Heart right ventricle (tissue), 16 donors: Measurements from ENCODE around the gene CCR6. TPM values are rescaled to one million over a fixed set of nuclear protein-coding genes. Genes with fewer than 3 reads are reported as not detected.

Source experiments
- ATAC-seq, 8 donors: fragments of 200-7000 bp; cut with Tn5 transposase; one replicate each; pipeline ENCODE4 v1.9.1; 2020; ENCODE audit warnings: mild to moderate bottlenecking in 8 of 8, moderate library complexity in 8 of 8, moderate number of reproducible peaks in 1 of 8
- DNase-seq, 2 donors: peaks; one replicate each; pipeline ENCODE4 v3.0.0-alpha.2; 2020
- H3K27ac ChIP-seq, 10 donors: fragments of 200-600 bp; sonication (generic) in 2 of 10; one replicate each; pipeline versions ENCODE4 v1.5.0 to v1.8.0; 2020 to 2022; ENCODE audit warnings: mild to moderate bottlenecking in 3 of 10
- H3K27me3 ChIP-seq, 7 donors: fragments of 200-600 bp; one replicate each; pipeline ENCODE4 v1.8.0; 2021 to 2022; ENCODE audit warnings: mild to moderate bottlenecking in 2 of 7
- H3K36me3 ChIP-seq, 9 donors: fragments of 200-600 bp; sonication (generic) in 1 of 9; one replicate each; pipeline versions ENCODE4 v1.5.0 to v1.8.0; 2020 to 2022; ENCODE audit warnings: mild to moderate bottlenecking in 2 of 9
- H3K4me1 ChIP-seq, 9 donors: fragments of 200-600 bp; sonication (generic) in 1 of 9; one replicate each; pipeline versions ENCODE4 v1.5.0 to v1.8.0; 2020 to 2022; ENCODE audit warnings: mild to moderate bottlenecking in 4 of 9
- H3K4me3 ChIP-seq, 10 donors: fragments of 200-600 bp; sonication (generic) in 2 of 10; one replicate each; pipeline versions ENCODE4 v1.5.0 to v1.8.0; 2020 to 2022; ENCODE audit warnings: mild to moderate bottlenecking in 7 of 10, moderate library complexity in 2 of 10
- H3K9me3 ChIP-seq, 11 donors: fragments of 200-600 bp in 10 of 11; sonication (generic) in 2 of 11; one replicate each; pipeline versions ENCODE4 v1.5.0 to v1.8.0; 2013 to 2022; ENCODE audit warnings: mild to moderate bottlenecking in 2 of 11, control low read depth in 1 of 11, moderate library complexity in 1 of 11
- WGBS, 2 donors: extraction: QIAGEN DNeasy Blood & Tissue Kit; methylation state at CpG; one replicate each; pipeline ENCODE4 v1.1.7; 2013; ENCODE audit warnings: inconsistent platforms in 1 of 2; 5-methylcytosine and 5-hydroxymethylcytosine counted together
- intact Hi-C, 10 donors: fragments of 100-400 bp; cut with DNase I; formaldehyde crosslinking; loops; one replicate each; pipeline versions ENCODE4 v1.11.1 to v1.14.2; 2022
- polyA plus RNA-seq, 2 donors: library from polyadenylated mRNA; stranded (reverse); fragments of 200-250 nt; gene quantifications; one replicate each; pipeline ENCODE4 v1.2.3, GENCODE V29; 2013
- total RNA-seq, 10 donors: library from RNA; stranded (reverse); fragmentation: NEBNext Ultra II Directional in 3 of 10; extraction: Animal tissue kit (Norgen Biotek cat#: 25700) in 3 of 10; gene quantifications; one replicate each; pipeline versions ENCODE4 v1.2.1 to v1.2.4, GENCODE V29; 2021 to 2023
- TF ChIP-seq, protein P1 (sequence below), 9 donors: fragments of 200-600 bp; sonication (generic) in 2 of 9; IDR thresholded peaks; one replicate each; pipeline versions ENCODE4 v1.5.0 to v1.8.0; 2021 to 2022; ENCODE audit warnings: antibody characterized with exemption in 9 of 9, mild to moderate bottlenecking in 5 of 9, moderate library complexity in 1 of 9
- donor health status: Arrhythmogenic right ventricular cardiomyopathy.
- donor health status: ischemic (EF 13 %, LVEDD 7.1; RV severe dilation, severe dysfunction).
- donor health status: healthy with polysubstance abuse.
- donor health status: DM: no; HTN: yes; CAD: no.
- donor health status: DM: no; HTN: no; CAD: no.
- donor health status: ischemic (EF 25% LVEDD 6.9; RV normal size, moderate dysfunction).
- donor health status: ischemic (EF 25% LVEDD 5.7; RV mildly dilated, moderate dysfunction).
- donor health status: healthy.
- donor health status: DM: yes; HTN: yes; CAD: no.
- donor health status: Ischemic cardiomyopathy.
- donor health status: ischemic (EF 35%, LVEDD 5.7; RV mildly dilated, moderate dysfunction).
- donor health status: nonischemic (EF 11% LVEDD 7.7; RV severe dilation, severe dysfunction).
- donor health status: DM: yes; HTN: yes; CAD: no.
- donor health status: PGD.
- donor health status: ischemic (EF 29% LVEDD 5.4; RV normal size, mild dysfunction).
- donor health status: nonischemic (EF 23%, LVEDD 6.1; RV moderate dilation, normal function).

CCR6 gene
- total and polyA plus RNA-seq, 12 donors = 0.13 to 0.37 (median 0.16) TPM; not detected in 9

DNA sequence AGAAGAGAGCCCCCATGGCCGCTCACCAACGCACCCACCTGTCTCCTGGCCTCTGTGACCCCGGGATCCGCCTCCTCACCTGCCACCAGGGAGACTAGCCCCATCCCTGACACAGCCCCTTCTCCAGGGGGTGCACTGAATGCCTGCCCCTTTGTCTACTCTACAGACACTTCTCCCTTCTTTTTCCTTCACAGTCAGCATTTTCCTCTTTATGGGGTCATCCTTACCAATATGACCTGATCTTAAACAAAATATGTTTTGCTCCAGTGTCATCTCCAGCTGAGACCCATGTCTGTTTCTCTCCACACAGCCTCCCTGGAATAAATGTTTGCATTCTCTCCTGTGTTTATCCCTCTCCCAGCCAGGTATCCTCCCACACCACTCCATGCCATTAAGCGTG, 14.6 kb upstream of the CCR6 start:
- Histone ChIP-seq H3K27me3 (peaks cover 0 to 50% (median 23%) of the 10 kb centered on the region in 7 donors), H3K27ac (no peak overlapping the region), H3K4me1 (no peaks in the 10 kb centered on the region), H3K36me3 (no peaks in the 10 kb centered on the region), H3K9me3 (no peaks in the 10 kb centered on the region), H3K4me3 (no peak overlapping the region)
- ATAC-seq (no peak), DNase-seq (no peak)
- WGBS, 2 donors = 82 to 86% methylated on average over 5 of the region's 5 CpGs
- intact Hi-C loops = no loop called here
- TF ChIP-seq, protein P1, sequence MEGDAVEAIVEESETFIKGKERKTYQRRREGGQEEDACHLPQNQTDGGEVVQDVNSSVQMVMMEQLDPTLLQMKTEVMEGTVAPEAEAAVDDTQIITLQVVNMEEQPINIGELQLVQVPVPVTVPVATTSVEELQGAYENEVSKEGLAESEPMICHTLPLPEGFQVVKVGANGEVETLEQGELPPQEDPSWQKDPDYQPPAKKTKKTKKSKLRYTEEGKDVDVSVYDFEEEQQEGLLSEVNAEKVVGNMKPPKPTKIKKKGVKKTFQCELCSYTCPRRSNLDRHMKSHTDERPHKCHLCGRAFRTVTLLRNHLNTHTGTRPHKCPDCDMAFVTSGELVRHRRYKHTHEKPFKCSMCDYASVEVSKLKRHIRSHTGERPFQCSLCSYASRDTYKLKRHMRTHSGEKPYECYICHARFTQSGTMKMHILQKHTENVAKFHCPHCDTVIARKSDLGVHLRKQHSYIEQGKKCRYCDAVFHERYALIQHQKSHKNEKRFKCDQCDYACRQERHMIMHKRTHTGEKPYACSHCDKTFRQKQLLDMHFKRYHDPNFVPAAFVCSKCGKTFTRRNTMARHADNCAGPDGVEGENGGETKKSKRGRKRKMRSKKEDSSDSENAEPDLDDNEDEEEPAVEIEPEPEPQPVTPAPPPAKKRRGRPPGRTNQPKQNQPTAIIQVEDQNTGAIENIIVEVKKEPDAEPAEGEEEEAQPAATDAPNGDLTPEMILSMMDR (IDR thresholded peaks at IDR 0.05) = no peak

DNA sequence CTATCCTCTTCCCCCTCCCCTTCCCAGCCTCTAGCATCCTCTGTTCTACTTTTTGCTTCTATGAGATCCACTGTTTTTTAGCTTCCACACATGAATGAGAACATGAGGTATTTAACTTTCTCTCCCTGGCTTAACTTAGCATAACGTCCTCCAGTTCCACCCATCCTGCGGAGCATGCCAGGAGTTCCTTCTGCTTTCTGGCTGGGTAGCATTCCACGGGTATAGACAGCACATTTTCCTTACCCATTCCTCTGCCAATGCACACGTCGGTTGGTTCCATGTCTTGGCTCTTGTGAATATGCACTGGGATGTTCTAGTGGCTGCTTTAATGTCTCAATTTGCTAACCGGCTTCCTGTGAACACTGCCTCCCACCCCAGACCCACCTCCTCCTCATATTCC, 13.2 kb upstream of the CCR6 start:
- no peaks in the 10 kb centered on the region for H3K9me3 ChIP-seq
- H3K4me3 ChIP-seq = no peak overlapping the region
- TF ChIP-seq, protein P1 (IDR thresholded peaks at IDR 0.05) = no peak
- no peak for DNase-seq
- 66 to 76% methylated on average over 6 of the region's 6 CpGs for WGBS, 2 donors
- H3K27me3 ChIP-seq = peaks cover 0 to 64% (median 26%) of the 10 kb centered on the region in 7 donors
- intact Hi-C loops = no loop called here
- ATAC-seq = no peak
- H3K36me3 ChIP-seq = no peaks in the 10 kb centered on the region
- no peaks in the 10 kb centered on the region for H3K4me1 ChIP-seq
- H3K27ac ChIP-seq = no peak overlapping the region

DNA sequence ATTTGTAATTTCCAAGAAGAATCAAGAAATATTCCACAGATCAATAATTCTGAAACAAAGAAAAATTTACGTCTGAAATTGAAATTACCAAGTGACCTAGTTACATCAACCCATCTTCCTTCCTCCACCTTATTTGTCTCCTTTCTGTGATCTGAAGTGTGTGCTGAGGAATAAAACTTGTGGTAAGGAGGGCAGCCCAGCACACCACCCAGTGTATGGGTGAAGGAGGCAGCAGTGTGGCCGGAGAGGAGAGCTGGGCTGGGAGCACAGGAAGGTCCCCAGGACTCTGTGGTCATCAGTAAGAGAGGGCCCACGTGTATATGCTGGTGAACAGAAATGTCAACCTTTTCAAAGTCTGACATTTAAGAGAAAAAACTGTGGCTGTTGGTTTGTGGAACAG, 11.3 kb upstream of the CCR6 start:
- WGBS, 2 donors = 68 to 79% methylated on average over 3 of the region's 3 CpGs
- DNase-seq = no peak
- Histone ChIP-seq H3K4me1 (peaks cover 0 to 7% (median 0%) of the 10 kb centered on the region in 9 donors), H3K27ac (no peak overlapping the region), H3K36me3 (no peaks in the 10 kb centered on the region), H3K9me3 (no peaks in the 10 kb centered on the region), H3K4me3 (no peak overlapping the region), H3K27me3 (peaks cover 0 to 79% (median 34%) of the 10 kb centered on the region in 7 donors)
- TF ChIP-seq, protein P1 (IDR thresholded peaks at IDR 0.05) = no peak
- no peak for ATAC-seq
- intact Hi-C loops = no loop called here

DNA sequence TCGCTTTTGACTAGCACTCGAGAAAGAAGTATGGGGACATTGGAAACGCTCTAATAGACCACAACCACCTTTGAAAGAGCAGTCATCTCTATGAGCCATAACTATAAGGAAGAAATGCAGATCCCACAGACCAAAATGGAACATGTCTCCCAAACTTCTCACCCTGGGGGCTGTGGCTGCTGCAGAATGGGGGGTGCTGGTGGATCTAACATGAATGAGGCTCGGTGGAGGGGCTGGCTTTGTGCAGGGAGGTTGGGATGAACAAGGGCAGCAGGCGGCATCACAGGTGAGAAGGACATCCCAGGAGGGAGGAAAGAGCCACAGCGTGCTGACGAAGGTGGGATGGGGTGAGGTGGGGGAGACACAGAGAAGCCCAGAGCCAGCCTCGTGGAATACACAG, 10.5 kb upstream of the CCR6 start:
- TF ChIP-seq, protein P1 (IDR thresholded peaks at IDR 0.05) = no peak
- DNase-seq (no peak), ATAC-seq (no peak)
- peaks cover 0 to 10% (median 0%) of the 10 kb centered on the region in 9 donors for H3K4me1 ChIP-seq
- H3K27me3 ChIP-seq = peaks cover 0 to 84% (median 38%) of the 10 kb centered on the region in 7 donors
- no peaks in the 10 kb centered on the region for H3K36me3 ChIP-seq
- H3K4me3 ChIP-seq = no peak overlapping the region
- H3K9me3 ChIP-seq = no peaks in the 10 kb centered on the region
- intact Hi-C loops = no loop called here
- no peak overlapping the region for H3K27ac ChIP-seq
- WGBS, 2 donors = 87 to 88% methylated on average over 8 of the region's 8 CpGs
